ENCODE results near the gene BHLHE23. TPM values are rescaled to one million over a fixed set of nuclear protein-coding genes. Genes with fewer than 3 reads are reported as not detected.

Gene BHLHE23
- total RNA-seq, 1 experiment from 2014 or later, result not detected

DNA sequence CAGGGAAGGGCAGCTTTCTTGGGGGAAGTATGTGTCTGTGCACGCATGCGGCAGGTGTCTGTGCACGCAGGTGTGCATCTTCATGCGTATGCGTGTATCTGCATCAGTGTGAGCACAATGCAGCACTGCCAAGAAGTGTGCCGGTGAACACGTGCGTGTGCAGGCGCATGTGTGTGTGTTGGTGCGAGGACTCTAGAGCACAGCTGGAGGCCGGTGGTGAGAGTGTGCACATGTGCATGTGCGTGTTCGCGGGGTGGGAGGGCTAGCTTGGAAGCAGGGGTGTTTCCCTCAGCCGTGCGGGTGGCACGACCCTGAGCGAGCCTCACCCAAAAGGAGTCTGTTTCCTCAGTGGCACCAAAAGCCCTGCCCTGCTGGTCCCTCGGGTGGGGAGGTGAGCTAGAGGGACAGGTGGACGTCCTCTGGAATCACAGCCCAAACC lies 46.7 kb downstream of the BHLHE23 start:
- CTCF ChIA-PET, result no interaction called here
- no peak for ATAC-seq
- RAD21 ChIA-PET (ENCODE audit: low non-redundant PET in 1 of 2, low total read pairs in 2 of 2, uncharacterized antibody in 2 of 2, unreplicated experiment in 2 of 2), result no interaction called here
- Histone ChIP-seq H3K4me3 (replicated peaks in 1 of 2; ENCODE audit: low read depth in 1 of 2, low read length in 2 of 2) (no peak overlapping the region), H3K27me3 (ENCODE audit: insufficient read depth, low read length) (no peaks in the 10 kb centered on the region), H3K27ac (ENCODE audit: low read depth, low read length) (no peak overlapping the region), H3K79me2 (ENCODE audit: insufficient read depth, low read length) (peaks cover 12% of the 10 kb centered on the region; the same call in 1 of the 2 replicates), H4K20me1 (ENCODE audit: insufficient read depth) (no peaks in the 10 kb centered on the region), H3K36me3 (ENCODE audit: control insufficient read depth in 1 of 2, insufficient read depth in 2 of 2, low read length in 2 of 2) (peaks cover 0 to 6% of the 10 kb centered on the region in 2 experiments; a peak in 1 of 4 replicates), H3K9me3 (ENCODE audit: control insufficient read depth in 1 of 2, insufficient read depth in 1 of 2, low read depth in 1 of 2, low read length in 2 of 2) (no peaks in the 10 kb centered on the region), H2AFZ (ENCODE audit: low read depth, low read length, poor library complexity, severe bottlenecking) (no peak overlapping the region), H3K9me2 (ENCODE audit: insufficient read depth) (no peaks in the 10 kb centered on the region), H3K4me1 (ENCODE audit: control insufficient read depth in 1 of 2, insufficient read depth in 2 of 2, low read length in 2 of 2) (no peaks in the 10 kb centered on the region), H3K4me2 (ENCODE audit: low read length) (no peak overlapping the region), H3K9ac (ENCODE audit: low read length) (no peak overlapping the region)
- POLR2A ChIA-PET, result no interaction called here
- intact Hi-C loops (cut with micrococcal nuclease), result no loop called here
- TF ChIP-seq POLR2AphosphoS5 (IDR thresholded peaks at IDR 0.05; ENCODE audit: low read depth, low read length) (no peak), CEBPB (IDR thresholded peaks at IDR 0.05; ENCODE audit: low read depth) (no peak), EZH2phosphoT487 (IDR thresholded peaks at IDR 0.05; ENCODE audit: borderline replicate concordance) (no peak), EGR1 (IDR thresholded peaks at IDR 0.05; ENCODE audit: low read depth) (no peak), POLR2A (IDR thresholded peaks at IDR 0.05; ENCODE audit: borderline replicate concordance, extremely low read depth, insufficient read depth, insufficient read length) (no peak), FOSL1 (IDR thresholded peaks at IDR 0.05; ENCODE audit: low read depth) (no peak), TCF7L2 (IDR thresholded peaks at IDR 0.05; ENCODE audit: borderline replicate concordance, extremely low read depth, insufficient read depth, insufficient read length) (no peak), EZH2 (IDR thresholded peaks at IDR 0.05) (no peak), SRF (IDR thresholded peaks at IDR 0.05; ENCODE audit: low read depth) (no peak), ZNF274 (IDR thresholded peaks at IDR 0.05; ENCODE audit: low read depth, low read length) (no peak)
- TF ChIP-seq, protein P1, sequence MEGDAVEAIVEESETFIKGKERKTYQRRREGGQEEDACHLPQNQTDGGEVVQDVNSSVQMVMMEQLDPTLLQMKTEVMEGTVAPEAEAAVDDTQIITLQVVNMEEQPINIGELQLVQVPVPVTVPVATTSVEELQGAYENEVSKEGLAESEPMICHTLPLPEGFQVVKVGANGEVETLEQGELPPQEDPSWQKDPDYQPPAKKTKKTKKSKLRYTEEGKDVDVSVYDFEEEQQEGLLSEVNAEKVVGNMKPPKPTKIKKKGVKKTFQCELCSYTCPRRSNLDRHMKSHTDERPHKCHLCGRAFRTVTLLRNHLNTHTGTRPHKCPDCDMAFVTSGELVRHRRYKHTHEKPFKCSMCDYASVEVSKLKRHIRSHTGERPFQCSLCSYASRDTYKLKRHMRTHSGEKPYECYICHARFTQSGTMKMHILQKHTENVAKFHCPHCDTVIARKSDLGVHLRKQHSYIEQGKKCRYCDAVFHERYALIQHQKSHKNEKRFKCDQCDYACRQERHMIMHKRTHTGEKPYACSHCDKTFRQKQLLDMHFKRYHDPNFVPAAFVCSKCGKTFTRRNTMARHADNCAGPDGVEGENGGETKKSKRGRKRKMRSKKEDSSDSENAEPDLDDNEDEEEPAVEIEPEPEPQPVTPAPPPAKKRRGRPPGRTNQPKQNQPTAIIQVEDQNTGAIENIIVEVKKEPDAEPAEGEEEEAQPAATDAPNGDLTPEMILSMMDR (IDR thresholded peaks at IDR 0.05 in 2 of 3, conservative IDR thresholded peaks at IDR 0.05 in 1 of 3; ENCODE audit: borderline replicate concordance in 1 of 3, insufficient read depth in 1 of 3, low read depth in 2 of 3, low read length in 2 of 3), result no peak
- TF ChIP-seq, protein P2, sequence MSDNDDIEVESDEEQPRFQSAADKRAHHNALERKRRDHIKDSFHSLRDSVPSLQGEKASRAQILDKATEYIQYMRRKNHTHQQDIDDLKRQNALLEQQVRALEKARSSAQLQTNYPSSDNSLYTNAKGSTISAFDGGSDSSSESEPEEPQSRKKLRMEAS (IDR thresholded peaks at IDR 0.05), result no peak
- TF ChIP-seq, protein P3, sequence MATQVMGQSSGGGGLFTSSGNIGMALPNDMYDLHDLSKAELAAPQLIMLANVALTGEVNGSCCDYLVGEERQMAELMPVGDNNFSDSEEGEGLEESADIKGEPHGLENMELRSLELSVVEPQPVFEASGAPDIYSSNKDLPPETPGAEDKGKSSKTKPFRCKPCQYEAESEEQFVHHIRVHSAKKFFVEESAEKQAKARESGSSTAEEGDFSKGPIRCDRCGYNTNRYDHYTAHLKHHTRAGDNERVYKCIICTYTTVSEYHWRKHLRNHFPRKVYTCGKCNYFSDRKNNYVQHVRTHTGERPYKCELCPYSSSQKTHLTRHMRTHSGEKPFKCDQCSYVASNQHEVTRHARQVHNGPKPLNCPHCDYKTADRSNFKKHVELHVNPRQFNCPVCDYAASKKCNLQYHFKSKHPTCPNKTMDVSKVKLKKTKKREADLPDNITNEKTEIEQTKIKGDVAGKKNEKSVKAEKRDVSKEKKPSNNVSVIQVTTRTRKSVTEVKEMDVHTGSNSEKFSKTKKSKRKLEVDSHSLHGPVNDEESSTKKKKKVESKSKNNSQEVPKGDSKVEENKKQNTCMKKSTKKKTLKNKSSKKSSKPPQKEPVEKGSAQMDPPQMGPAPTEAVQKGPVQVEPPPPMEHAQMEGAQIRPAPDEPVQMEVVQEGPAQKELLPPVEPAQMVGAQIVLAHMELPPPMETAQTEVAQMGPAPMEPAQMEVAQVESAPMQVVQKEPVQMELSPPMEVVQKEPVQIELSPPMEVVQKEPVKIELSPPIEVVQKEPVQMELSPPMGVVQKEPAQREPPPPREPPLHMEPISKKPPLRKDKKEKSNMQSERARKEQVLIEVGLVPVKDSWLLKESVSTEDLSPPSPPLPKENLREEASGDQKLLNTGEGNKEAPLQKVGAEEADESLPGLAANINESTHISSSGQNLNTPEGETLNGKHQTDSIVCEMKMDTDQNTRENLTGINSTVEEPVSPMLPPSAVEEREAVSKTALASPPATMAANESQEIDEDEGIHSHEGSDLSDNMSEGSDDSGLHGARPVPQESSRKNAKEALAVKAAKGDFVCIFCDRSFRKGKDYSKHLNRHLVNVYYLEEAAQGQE (IDR thresholded peaks at IDR 0.05; ENCODE audit: low read depth), result no peak
- BruUV-seq (replicated peaks), result no TSS peak
- DNase-seq (ENCODE audit: low read depth, low spot score), result no peak

Measured in HCT116 (cell line).